Panc1 (cell line): ENCODE results near the gene PRSS33. TPM values are rescaled to one million over a fixed set of nuclear protein-coding genes. Genes with fewer than 3 reads are reported as not detected.
A peak's percentile ranks its signal among the peaks of the same experiment; 100 is the strongest.

Experiments used
- ATAC-seq: fragments of 200-7000 bp; cut with Tn5 transposase; 2 replicates; pipeline ENCODE4 v1.9.1; 2020; ENCODE audit warnings: mild to moderate bottlenecking, moderate library complexity
- BruUV-seq: library from RNA; stranded (reverse); fragments of 400-500 nt; replicated peaks from 2 replicates; lab custom pipeline; 2021; lab: Mats Ljungman, UMichigan
- CTCF ChIA-PET: fragments of 300-600 bp; sonication (Branson Sonifier 250); formaldehyde crosslinking; loops from one replicate; lab custom pipeline; 2022; ENCODE audit warnings: antibody characterized with exemption; lab: Charles Lee
- POLR2A ChIA-PET: fragments of 300-600 bp; sonication (Branson Sonifier 250); formaldehyde crosslinking; loops from one replicate; lab custom pipeline; 2022; ENCODE audit warnings: antibody characterized with exemption; lab: Charles Lee
- DNase-seq: peaks from one replicate; pipeline ENCODE4 v3.0.0-alpha.2; 2010; ENCODE audit warnings: low read depth, low spot score
- H3K27ac ChIP-seq: 2 replicates; pipeline ENCODE4 v1.5.1; 2011; ENCODE audit warnings: mild to moderate bottlenecking, low read length, inconsistent platforms
- H3K27me3 ChIP-seq: fragments of 200-500 bp; sonication (Bioruptor generic); 2 replicates; pipeline ENCODE4 v1.6.0; 2014; ENCODE audit warnings: low read length, inconsistent platforms; ENCODE audit not compliant: control insufficient read depth, insufficient read depth
- H3K36me3 ChIP-seq: fragments of 200-500 bp; sonication (Bioruptor generic); 2 replicates; pipeline ENCODE4 v1.5.1; 2014; ENCODE audit warnings: inconsistent platforms, mild to moderate bottlenecking, low read length, moderate library complexity; ENCODE audit not compliant: control insufficient read depth, insufficient read depth
- H3K4me1 ChIP-seq: 2 replicates; pipeline ENCODE4 v1.5.1; 2011; ENCODE audit warnings: inconsistent platforms, mild to moderate bottlenecking, low read length, moderate library complexity; ENCODE audit not compliant: control insufficient read depth, insufficient read depth
- H3K4me3 ChIP-seq, 2 experiments: 2 replicates each; pipeline ENCODE4 v1.5.1; 2011 to 2012; ENCODE audit warnings: low read depth in 2 of 2, low read length in 2 of 2, mild to moderate bottlenecking in 2 of 2, inconsistent platforms in 1 of 2, moderate library complexity in 1 of 2
- H3K9me3 ChIP-seq: fragments of 200-500 bp; sonication (Bioruptor generic); 2 replicates; pipeline ENCODE4 v1.5.1; 2014; ENCODE audit warnings: low read depth, mild to moderate bottlenecking, inconsistent platforms, low read length, moderate library complexity; ENCODE audit not compliant: control insufficient read depth, insufficient read depth
- POLR2AphosphoS5 ChIP-seq: IDR thresholded peaks from 2 replicates; pipeline ENCODE4 v1.6.1; 2012; ENCODE audit warnings: mild to moderate bottlenecking, low read depth, low read length, moderate library complexity
- SIN3A ChIP-seq: IDR thresholded peaks from 2 replicates; pipeline ENCODE4 v1.6.1; 2012; ENCODE audit warnings: low read depth, mild to moderate bottlenecking, low read length, moderate library complexity, borderline replicate concordance; ENCODE audit not compliant: insufficient read depth
- TCF7L2 ChIP-seq: IDR thresholded peaks from 2 replicates; pipeline ENCODE4 v1.6.1; 2011; ENCODE audit warnings: mild to moderate bottlenecking, low read depth, low read length, inconsistent platforms
- in situ Hi-C: cut with HindIII; loops from 2 replicates; pipeline ENCODE4 v1.10.0; 2016; ENCODE audit warnings: low sequenced_read_pairs, low pct_unique_long_range_greater_than_20kb
- intact Hi-C: fragments of 100-400 bp; cut with micrococcal nuclease; formaldehyde crosslinking; loops from one replicate; pipeline ENCODE4 v1.10.0; 2022; ENCODE audit not compliant: unreplicated experiment
- total RNA-seq: library from RNA; stranded (reverse); gene quantifications from one replicate; pipeline ENCODE4 v1.2.1, GENCODE V29; 2021; ENCODE audit not compliant: unreplicated experiment
- TF ChIP-seq, protein P1 (sequence below), 2 experiments: IDR thresholded peaks; 2 replicates each; pipeline ENCODE4 v1.6.1; 2011 to 2012; ENCODE audit warnings: low read depth in 2 of 2, control low read depth in 1 of 2, low read length in 1 of 2, mild to moderate bottlenecking in 1 of 2, moderate library complexity in 1 of 2; ENCODE audit not compliant: insufficient read depth in 1 of 2
- TF ChIP-seq, protein P2 (sequence below): fragments of 450-650 bp; IDR thresholded peaks from 2 replicates; pipeline ENCODE4 v1.5.1; 2017; ENCODE audit warnings: mild to moderate bottlenecking

The PRSS33 gene
- total RNA-seq, 1 experiment from 2014 or later = 0.59 TPM

DNA sequence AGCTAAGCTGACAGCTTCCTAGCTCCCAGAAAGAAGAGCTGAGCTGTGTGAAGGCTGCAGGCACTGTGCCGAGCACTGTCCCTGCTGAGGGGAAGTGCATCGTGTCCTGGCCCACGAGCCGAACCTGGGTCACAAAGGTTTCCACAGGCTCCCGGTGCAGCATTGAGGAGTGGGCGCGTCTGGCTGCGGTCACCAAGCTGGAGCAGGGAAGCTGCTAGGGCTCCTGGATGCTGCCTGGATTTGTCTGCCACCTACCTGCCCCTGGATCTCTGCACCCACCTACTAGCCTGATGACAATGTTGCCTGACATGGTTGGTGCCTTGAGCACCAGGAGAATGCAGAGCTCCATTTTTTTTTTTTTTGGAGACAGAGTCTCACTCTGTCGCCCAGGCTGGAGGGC lies 41.4 kb downstream of the PRSS33 start:
- in situ Hi-C loops (no loop called here), intact Hi-C loops (no loop called here)
- ATAC-seq (peak; percentile 37), DNase-seq (no peak)
- BruUV-seq = no TSS peak
- Histone ChIP-seq H3K27me3 (no peaks in the 10 kb centered on the region), H3K4me1 (no peaks in the 10 kb centered on the region), H3K4me3 (no peak overlapping the region), H3K9me3 (no peaks in the 10 kb centered on the region), H3K36me3 (no peaks in the 10 kb centered on the region), H3K27ac (no peak overlapping the region)
- POLR2A ChIA-PET = interaction anchor here (0.7 kb wide), 1 partner anchor 160 kb away, joined by 3 read pairs; no protein-coding TSS in a partner anchor
- CTCF ChIA-PET = interaction anchor here (0.6 kb wide), 1 partner anchor 175 kb away, joined by 7 read pairs; no protein-coding TSS in a partner anchor
- TF ChIP-seq, protein P1, sequence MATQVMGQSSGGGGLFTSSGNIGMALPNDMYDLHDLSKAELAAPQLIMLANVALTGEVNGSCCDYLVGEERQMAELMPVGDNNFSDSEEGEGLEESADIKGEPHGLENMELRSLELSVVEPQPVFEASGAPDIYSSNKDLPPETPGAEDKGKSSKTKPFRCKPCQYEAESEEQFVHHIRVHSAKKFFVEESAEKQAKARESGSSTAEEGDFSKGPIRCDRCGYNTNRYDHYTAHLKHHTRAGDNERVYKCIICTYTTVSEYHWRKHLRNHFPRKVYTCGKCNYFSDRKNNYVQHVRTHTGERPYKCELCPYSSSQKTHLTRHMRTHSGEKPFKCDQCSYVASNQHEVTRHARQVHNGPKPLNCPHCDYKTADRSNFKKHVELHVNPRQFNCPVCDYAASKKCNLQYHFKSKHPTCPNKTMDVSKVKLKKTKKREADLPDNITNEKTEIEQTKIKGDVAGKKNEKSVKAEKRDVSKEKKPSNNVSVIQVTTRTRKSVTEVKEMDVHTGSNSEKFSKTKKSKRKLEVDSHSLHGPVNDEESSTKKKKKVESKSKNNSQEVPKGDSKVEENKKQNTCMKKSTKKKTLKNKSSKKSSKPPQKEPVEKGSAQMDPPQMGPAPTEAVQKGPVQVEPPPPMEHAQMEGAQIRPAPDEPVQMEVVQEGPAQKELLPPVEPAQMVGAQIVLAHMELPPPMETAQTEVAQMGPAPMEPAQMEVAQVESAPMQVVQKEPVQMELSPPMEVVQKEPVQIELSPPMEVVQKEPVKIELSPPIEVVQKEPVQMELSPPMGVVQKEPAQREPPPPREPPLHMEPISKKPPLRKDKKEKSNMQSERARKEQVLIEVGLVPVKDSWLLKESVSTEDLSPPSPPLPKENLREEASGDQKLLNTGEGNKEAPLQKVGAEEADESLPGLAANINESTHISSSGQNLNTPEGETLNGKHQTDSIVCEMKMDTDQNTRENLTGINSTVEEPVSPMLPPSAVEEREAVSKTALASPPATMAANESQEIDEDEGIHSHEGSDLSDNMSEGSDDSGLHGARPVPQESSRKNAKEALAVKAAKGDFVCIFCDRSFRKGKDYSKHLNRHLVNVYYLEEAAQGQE (IDR thresholded peaks at IDR 0.05; ENCODE audit: insufficient read depth in 1 of 2, low read depth in 2 of 2, low read length in 1 of 2) = no peak
- TF ChIP-seq POLR2AphosphoS5 = no peak
- no peak for TF ChIP-seq TCF7L2
- TF ChIP-seq, protein P2, sequence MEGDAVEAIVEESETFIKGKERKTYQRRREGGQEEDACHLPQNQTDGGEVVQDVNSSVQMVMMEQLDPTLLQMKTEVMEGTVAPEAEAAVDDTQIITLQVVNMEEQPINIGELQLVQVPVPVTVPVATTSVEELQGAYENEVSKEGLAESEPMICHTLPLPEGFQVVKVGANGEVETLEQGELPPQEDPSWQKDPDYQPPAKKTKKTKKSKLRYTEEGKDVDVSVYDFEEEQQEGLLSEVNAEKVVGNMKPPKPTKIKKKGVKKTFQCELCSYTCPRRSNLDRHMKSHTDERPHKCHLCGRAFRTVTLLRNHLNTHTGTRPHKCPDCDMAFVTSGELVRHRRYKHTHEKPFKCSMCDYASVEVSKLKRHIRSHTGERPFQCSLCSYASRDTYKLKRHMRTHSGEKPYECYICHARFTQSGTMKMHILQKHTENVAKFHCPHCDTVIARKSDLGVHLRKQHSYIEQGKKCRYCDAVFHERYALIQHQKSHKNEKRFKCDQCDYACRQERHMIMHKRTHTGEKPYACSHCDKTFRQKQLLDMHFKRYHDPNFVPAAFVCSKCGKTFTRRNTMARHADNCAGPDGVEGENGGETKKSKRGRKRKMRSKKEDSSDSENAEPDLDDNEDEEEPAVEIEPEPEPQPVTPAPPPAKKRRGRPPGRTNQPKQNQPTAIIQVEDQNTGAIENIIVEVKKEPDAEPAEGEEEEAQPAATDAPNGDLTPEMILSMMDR = no peak
- TF ChIP-seq SIN3A = no peak

DNA sequence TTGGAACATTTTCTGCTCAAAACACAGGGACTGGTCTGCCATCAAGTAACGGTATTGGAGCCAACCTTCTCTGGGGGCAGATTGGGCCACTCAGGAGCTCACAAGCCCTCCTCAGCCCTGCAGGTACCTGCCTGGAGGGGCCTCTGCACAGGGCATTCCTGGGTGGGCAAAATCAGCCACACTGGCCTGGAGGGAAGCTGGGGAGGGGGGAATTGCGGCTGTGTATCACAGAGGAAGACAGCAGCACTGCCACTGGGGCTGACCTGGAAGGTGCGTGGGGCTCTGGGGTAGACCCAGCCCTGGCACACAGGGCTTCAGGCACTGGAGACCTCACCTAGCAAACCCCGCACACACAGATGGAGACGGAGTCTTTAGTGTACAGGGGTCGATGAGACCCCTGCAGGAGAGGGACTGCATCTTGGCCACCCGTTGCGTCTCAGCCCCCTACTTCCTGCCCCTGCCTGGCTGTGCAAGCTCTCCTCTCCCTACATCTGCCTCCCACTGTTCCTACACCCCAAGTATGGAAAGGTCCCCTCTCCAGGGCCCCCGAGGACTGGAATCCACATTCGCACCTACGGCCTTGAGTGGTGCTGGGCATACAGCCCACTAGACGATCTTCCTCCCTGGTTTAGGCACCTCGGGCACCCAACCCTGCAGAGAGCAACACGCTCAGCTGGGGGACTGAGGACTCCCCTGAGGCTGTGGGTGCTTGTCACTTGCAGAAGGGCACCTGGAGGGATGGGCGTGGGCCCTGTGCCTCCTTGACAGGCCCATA lies 42.1 kb downstream of the PRSS33 start:
- intact Hi-C loops = no loop called here
- H3K27ac ChIP-seq = no peak overlapping the region
- no peaks in the 10 kb centered on the region for H3K4me1 ChIP-seq
- CTCF ChIA-PET = interaction anchor here (0.6 kb wide), 1 partner anchor 175 kb away, joined by 7 read pairs; no protein-coding TSS in a partner anchor
- in situ Hi-C loops = no loop called here
- ATAC-seq = peak; percentile 18; the same call in 1 of the 2 replicates
- POLR2A ChIA-PET = interaction anchor here (0.7 kb wide), 1 partner anchor 17 kb away, joined by 3 read pairs; no protein-coding TSS in a partner anchor
- H3K36me3 ChIP-seq = no peaks in the 10 kb centered on the region
- no peak overlapping the region for H3K4me3 ChIP-seq
- TF ChIP-seq SIN3A (no peak), POLR2AphosphoS5 (no peak; the same call in 1 of the 2 replicates), TCF7L2 (no peak)
- TF ChIP-seq, protein P1 (IDR thresholded peaks at IDR 0.05; ENCODE audit: insufficient read depth in 1 of 2, low read depth in 2 of 2, low read length in 1 of 2) = no peak
- TF ChIP-seq, protein P2 = no peak
- H3K9me3 ChIP-seq = no peaks in the 10 kb centered on the region
- DNase-seq = no peak
- no peaks in the 10 kb centered on the region for H3K27me3 ChIP-seq
- BruUV-seq = no TSS peak
